ENCODE results near the gene PREX1. TPM values are rescaled to one million over a fixed set of nuclear protein-coding genes. Genes with fewer than 3 reads are reported as not detected.
A peak's percentile ranks its signal among the peaks of the same experiment; 100 is the strongest.

Gene PREX1
- total and polyA plus RNA-seq, 10 donors, result 36.7 to 279 (median 157) TPM

DNA sequence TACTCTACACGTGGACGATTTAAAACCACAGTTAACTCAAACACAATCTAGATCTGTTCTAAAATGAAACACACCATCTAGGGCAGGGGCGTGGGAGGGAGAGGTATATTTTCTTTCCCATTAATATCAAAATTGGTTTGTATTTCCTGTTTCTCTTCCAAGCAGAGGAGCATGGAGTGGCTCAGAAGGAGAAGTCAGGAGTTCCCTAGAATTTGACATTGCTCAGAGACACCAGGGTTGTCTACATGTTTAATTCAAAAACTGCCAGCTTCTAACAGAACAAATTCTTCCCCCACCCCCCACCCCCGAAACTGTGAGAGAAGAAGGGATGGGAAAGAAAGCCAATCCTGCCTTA is 2.3 kb downstream of the PREX1 start:
- peaks cover 0 to 18% (median 0%) of the 10 kb centered on the region in 6 donors for H3K36me3 ChIP-seq
- peaks cover 45 to 92% (median 62%) of the 10 kb centered on the region in 6 donors for H3K4me1 ChIP-seq
- H3K4me3 ChIP-seq, result peak overlapping the region in 7 of 8 donors; percentile 79 to 96 (median 88)
- no peaks in the 10 kb centered on the region for H3K27me3 ChIP-seq (replicated peaks in 1 of 7)
- DNase-seq, result no peak
- no peaks in the 10 kb centered on the region for H3K9me3 ChIP-seq
- TF ChIP-seq, protein P1, sequence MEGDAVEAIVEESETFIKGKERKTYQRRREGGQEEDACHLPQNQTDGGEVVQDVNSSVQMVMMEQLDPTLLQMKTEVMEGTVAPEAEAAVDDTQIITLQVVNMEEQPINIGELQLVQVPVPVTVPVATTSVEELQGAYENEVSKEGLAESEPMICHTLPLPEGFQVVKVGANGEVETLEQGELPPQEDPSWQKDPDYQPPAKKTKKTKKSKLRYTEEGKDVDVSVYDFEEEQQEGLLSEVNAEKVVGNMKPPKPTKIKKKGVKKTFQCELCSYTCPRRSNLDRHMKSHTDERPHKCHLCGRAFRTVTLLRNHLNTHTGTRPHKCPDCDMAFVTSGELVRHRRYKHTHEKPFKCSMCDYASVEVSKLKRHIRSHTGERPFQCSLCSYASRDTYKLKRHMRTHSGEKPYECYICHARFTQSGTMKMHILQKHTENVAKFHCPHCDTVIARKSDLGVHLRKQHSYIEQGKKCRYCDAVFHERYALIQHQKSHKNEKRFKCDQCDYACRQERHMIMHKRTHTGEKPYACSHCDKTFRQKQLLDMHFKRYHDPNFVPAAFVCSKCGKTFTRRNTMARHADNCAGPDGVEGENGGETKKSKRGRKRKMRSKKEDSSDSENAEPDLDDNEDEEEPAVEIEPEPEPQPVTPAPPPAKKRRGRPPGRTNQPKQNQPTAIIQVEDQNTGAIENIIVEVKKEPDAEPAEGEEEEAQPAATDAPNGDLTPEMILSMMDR (IDR thresholded peaks at IDR 0.05 in 8 of 11, conservative IDR thresholded peaks at IDR 0.05 in 3 of 11), result no peak
- TF ChIP-seq POLR2A (IDR thresholded peaks at IDR 0.05) (no peak), POLR2AphosphoS5 (IDR thresholded peaks at IDR 0.05) (no peak)
- WGBS, 5 donors, result 23 to 30% (median 27%) methylated on average over 4 of the region's 4 CpGs
- H3K27ac ChIP-seq, result peak overlapping the region in 7 of 8 donors; percentile 81 to 97 (median 92)
- intact Hi-C loops (cut with DNase I; ENCODE audit: low total_unique reads), result loop anchor here (10.0 kb wide), 1 partner anchor 71 kb away; no protein-coding TSS in a partner anchor

- H3K27ac ChIP-seq, result peak overlapping the region; percentile 68 to 97 (median 92)
- intact Hi-C loops (cut with DNase I; ENCODE audit: low total_unique reads), result loop anchor here (10.0 kb wide), 1 partner anchor 70 kb away; no protein-coding TSS in a partner anchor
- peaks cover 51 to 92% (median 68%) of the 10 kb centered on the region in 6 donors for H3K4me1 ChIP-seq
- peaks cover 0 to 23% (median 0%) of the 10 kb centered on the region in 6 donors for H3K36me3 ChIP-seq
- WGBS, 5 donors, result 35 to 58% (median 43%) methylated on average over 12 of the region's 12 CpGs
- H3K4me3 ChIP-seq, result peak overlapping the region in 7 of 8 donors; percentile 79 to 96 (median 88)
- no peaks in the 10 kb centered on the region for H3K27me3 ChIP-seq (replicated peaks in 1 of 7)
- no peak for DNase-seq
- no peaks in the 10 kb centered on the region for H3K9me3 ChIP-seq
- TF ChIP-seq POLR2A (IDR thresholded peaks at IDR 0.05) (no peak), POLR2AphosphoS5 (IDR thresholded peaks at IDR 0.05) (no peak)
- TF ChIP-seq, protein P1 (IDR thresholded peaks at IDR 0.05 in 8 of 11, conservative IDR thresholded peaks at IDR 0.05 in 3 of 11), result no peak
Measured at GRCh38 chr20:48824830-48825565, 2.8 kb downstream of the PREX1 start.

DNA sequence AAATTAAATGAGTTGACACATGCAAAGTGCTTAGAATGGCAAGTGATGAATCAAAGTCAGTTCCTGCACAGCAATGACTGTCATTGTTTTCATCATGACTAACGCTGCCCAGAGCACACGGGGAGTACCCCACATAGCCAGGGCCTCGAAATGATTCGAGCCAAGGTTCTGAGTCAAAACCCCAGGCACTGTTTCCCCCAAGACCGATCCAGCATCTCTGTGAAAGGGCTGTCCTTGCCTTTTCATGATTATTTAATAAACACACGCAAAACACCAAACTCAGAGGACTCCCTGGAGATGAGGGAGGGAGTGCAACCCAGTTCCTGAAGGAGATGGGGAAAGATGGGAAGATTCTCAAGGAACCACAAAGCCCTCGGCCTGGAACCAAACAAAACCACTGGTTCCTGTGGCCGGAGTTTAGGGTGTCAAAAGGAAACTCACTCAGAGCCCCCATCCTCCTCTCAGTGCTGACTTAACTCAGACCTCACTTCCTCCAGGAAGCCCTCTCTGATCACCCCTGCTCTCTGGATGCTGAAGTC is 3.8 kb downstream of the PREX1 start:
- Histone ChIP-seq H3K36me3 (peaks cover 0 to 33% (median 0%) of the 10 kb centered on the region in 6 donors), H3K4me3 (peak overlapping the region in 6 of 8 donors; percentile 26 to 96 (median 90)), H3K4me1 (peaks cover 60 to 92% (median 76%) of the 10 kb centered on the region in 6 donors), H3K27ac (peak overlapping the region; percentile 68 to 97 (median 92)), H3K9me3 (no peaks in the 10 kb centered on the region), H3K27me3 (replicated peaks in 1 of 7) (no peaks in the 10 kb centered on the region)
- intact Hi-C loops (cut with DNase I; ENCODE audit: low total_unique reads), result loop anchor here (10.0 kb wide), 1 partner anchor 69 kb away; no protein-coding TSS in a partner anchor
- WGBS, 5 donors, result 11 to 34% (median 25%) methylated on average over 8 of the region's 8 CpGs
- no peak for DNase-seq
- TF ChIP-seq POLR2AphosphoS5 (IDR thresholded peaks at IDR 0.05), result peak in 1 of 3 donors; percentile 43
- TF ChIP-seq POLR2A (IDR thresholded peaks at IDR 0.05), result no peak

GRCh38 chr20:48823476-48823875 is 4.3 kb downstream of the PREX1 start:
- intact Hi-C loops (cut with DNase I; ENCODE audit: low total_unique reads), result loop anchor here (10.0 kb wide), 1 partner anchor 69 kb away; no protein-coding TSS in a partner anchor
- Histone ChIP-seq H3K27ac (peak overlapping the region; percentile 68 to 97 (median 92)), H3K4me3 (peak overlapping the region in 6 of 8 donors; percentile 20 to 96 (median 90)), H3K36me3 (peaks cover 0 to 39% (median 0%) of the 10 kb centered on the region in 6 donors), H3K4me1 (peaks cover 65 to 92% (median 76%) of the 10 kb centered on the region in 6 donors), H3K9me3 (no peaks in the 10 kb centered on the region), H3K27me3 (replicated peaks in 1 of 7) (no peaks in the 10 kb centered on the region)
- DNase-seq, result no peak
- 72 to 87% (median 84%) methylated on average over 7 of the region's 7 CpGs for WGBS, 5 donors
- TF ChIP-seq, protein P1 (IDR thresholded peaks at IDR 0.05 in 8 of 11, conservative IDR thresholded peaks at IDR 0.05 in 3 of 11), result no peak
- no peak for TF ChIP-seq POLR2AphosphoS5 (IDR thresholded peaks at IDR 0.05)
- TF ChIP-seq POLR2A (IDR thresholded peaks at IDR 0.05), result no peak

Measured in spleen (tissue), 11 donors.